Measurements from ENCODE around the gene LAMC3. TPM values are rescaled to one million over a fixed set of nuclear protein-coding genes. Genes with fewer than 3 reads are reported as not detected.
A peak's percentile ranks its signal among the peaks of the same experiment; 100 is the strongest.

LAMC3 gene
- total RNA-seq, 1 experiment from 2014 or later, result 1.8 TPM

DNA sequence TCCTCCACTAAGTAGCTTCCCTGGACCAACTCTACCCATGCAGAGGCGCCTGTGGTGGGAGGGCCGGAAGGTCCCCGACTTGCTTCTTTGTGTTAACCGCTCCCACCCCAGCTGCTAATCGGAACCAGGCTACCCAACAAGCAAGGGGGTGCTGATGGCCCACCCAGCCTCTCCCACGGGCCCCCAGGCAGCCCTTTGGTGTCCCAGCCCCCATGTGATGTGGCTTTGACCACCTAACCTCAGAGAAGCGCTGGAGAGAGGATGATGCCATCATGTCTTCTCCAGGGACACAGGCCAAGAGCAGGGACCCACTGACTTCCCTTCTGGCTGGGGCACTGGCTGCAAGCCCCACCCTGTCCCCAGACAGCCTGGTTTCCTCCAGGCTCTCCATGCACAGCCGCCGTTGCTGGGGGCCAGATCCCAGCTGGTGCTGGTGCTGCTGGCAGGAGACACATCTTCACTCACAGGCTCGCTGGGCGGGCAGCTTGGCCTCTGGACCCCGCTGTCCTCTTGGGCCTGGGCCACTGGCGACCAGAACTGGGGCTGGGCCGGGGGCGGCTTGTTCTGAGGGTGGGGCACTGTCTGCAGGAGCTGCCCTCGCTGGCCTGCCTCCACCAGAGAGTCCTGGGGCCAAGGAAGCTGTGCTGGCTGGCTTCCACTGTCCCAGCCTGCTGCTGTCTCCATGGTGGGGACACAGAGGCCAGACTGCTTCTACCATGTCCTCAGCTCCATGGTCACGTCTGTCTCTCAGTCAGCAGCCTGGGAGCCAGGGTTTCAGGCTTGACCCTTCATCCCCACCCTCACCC, 27.8 kb downstream of the LAMC3 start:
- DNase-seq (ENCODE audit: low spot score), result no peak
- in situ Hi-C loops (cut with HindIII; ENCODE audit: low sequenced_read_pairs), result no loop called here

- in situ Hi-C loops (cut with HindIII; ENCODE audit: low sequenced_read_pairs), result no loop called here
- peak; percentile 17 for DNase-seq (ENCODE audit: low spot score)
Measured at GRCh38 chr9:131037335-131038255, 28.6 kb downstream of the LAMC3 start.

DNA sequence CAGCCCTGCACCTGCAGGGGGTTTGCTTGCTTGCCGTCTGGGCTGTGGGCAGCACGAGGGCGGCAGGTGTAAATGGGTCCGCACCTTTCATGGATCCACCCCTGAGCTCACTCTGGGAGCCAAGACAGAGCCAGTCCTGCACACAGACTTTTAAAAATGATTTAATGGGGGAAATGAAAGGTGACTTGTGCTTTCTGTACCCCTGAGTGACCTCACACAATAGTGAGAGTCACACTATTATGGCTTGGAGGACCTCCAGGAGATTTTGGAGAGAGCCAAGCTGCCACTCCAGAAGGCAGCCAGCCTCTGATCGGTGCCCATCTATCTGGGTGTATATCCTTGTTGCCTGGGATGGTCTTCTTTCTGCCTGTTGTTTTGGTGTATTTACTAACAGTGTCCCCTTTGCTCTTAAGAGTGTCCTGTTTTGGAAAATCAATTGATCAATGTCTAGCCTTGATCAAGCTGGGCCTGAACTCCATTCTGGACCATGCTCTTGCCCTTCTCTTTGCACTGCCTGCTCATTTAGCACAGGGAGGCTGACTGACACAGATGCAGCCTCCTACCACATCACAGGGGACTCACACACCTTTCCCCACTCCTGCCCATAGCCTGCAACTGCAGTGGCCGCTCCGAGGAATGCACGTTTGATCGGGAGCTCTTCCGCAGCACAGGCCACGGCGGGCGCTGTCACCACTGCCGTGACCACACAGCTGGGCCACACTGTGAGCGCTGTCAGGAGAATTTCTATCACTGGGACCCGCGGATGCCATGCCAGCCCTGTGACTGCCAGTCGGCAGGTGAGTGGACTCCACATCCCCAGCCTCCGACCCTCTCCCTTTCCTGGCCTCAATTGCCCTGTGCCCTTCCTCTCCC, 29.5 kb downstream of the LAMC3 start:
- DNase-seq (ENCODE audit: low spot score), result no peak
- in situ Hi-C loops (cut with HindIII; ENCODE audit: low sequenced_read_pairs), result no loop called here

GRCh38 chr9:131039129-131039954, 30.4 kb downstream of the LAMC3 start:
- in situ Hi-C loops (cut with HindIII; ENCODE audit: low sequenced_read_pairs), result no loop called here
- no peak for DNase-seq (ENCODE audit: low spot score)

DNA sequence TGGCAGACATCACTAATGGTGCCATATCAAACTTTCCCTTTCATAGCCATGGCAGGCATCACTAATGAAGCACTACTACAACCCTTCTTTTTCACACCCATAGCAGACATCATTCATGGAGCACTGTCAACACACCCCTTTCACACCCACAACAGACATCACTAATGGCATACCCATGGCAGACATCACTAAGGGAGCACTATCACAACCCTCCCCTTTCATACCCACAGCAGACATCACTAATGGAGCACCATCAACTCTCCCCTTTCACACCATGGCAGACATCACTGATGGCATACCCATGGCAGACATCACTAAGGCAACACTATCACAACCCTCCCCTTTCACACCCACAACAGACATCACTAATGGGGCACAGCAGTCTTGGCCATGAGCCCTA, 33.7 kb downstream of the LAMC3 start:
- no peak for DNase-seq (ENCODE audit: low spot score)
- in situ Hi-C loops (cut with HindIII; ENCODE audit: low sequenced_read_pairs), result no loop called here

- no peak for DNase-seq (ENCODE audit: low spot score)
- in situ Hi-C loops (cut with HindIII; ENCODE audit: low sequenced_read_pairs), result no loop called here
Measured at GRCh38 chr9:131043087-131043486, 34.1 kb downstream of the LAMC3 start.

DNA sequence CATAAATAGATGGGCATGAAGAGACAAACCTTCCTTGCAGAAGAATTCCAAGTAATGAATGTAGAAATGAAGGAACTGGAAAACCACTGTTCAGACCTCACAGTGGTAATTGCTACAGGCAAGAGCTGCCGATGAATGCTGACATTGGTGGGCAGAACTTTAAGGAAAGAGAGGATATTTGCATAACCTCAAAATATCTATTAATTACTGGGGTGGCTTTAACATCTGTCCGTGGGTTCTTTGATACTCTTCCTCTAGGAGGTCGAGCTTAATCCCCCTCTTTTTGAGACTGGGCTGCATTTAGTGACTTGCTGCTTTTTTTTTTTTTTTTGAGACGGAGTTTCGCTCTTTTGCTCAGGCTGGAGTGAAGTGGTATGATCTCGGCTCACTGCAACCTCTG, 34.7 kb downstream of the LAMC3 start:
- in situ Hi-C loops (cut with HindIII; ENCODE audit: low sequenced_read_pairs), result no loop called here
- no peak for DNase-seq (ENCODE audit: low spot score)

DNA sequence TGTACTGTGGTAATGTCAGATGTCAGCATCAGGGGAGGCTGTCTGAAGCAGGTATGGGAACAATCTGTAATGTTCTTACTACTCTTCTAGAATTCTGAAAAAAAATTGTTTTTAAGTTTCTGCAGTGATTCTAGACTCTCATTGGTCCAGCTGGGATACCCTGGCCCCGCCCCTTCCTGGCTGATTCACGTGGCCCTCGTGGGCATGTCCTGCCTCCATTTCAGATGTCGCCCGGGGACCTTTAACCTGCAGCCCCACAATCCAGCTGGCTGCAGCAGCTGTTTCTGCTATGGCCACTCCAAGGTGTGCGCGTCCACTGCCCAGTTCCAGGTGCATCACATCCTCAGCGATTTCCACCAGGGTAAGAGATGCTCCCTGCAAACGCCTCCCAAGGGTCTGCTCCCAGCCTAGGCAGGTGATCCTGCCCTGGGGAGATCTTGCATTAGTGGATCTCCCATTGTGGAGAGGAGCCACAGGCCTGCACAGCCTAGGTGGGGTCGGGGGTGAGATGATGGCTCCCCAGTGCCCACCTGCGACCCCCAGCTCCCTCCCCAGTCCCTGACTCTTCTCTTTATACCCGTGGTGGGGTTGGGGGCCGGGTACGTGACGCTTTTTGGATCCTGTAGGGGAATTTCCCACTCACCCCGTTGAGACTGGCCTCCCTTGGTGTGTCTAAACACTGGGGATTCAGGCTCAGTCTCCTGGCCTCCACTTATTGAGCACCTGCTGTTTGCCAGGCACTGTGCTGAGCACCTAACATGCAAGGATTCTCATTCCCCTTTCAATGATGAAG, 36.5 kb downstream of the LAMC3 start:
- no peak for DNase-seq (ENCODE audit: low spot score)
- in situ Hi-C loops (cut with HindIII; ENCODE audit: low sequenced_read_pairs), result no loop called here

GRCh38 chr9:131046093-131046380, 37.1 kb downstream of the LAMC3 start:
- DNase-seq (ENCODE audit: low spot score), result no peak
- in situ Hi-C loops (cut with HindIII; ENCODE audit: low sequenced_read_pairs), result no loop called here

DNA sequence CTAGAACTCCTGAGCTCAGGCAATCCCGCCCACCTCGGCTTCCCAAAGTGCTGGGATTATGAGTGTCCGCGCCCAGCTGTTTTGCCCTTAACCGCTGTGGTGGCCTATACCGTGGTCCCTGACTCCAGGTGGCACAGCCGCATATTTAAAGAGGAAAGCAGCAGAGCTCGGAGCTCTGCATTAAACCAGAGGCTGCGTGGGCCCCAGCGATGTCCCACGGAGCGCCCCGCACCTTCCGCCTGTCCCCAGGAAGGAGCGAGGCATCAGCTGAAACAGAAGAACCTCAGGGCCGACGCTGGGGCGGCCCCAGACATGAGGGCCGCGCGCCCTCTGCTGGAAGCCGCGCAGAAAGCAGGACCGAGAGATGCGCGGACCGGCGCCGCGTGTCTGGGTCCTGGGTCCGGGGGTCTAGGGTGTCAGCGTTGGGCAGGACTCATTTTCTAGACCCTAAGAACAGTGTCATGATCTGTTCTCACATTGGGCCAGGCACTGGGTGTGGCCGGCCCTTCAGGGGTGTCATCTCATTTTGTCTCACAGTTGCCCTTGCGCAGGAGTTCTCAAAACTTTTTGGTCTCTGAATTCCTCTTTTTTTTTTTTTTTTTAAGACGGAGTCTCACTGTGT, 37.7 kb downstream of the LAMC3 start:
- in situ Hi-C loops (cut with HindIII; ENCODE audit: low sequenced_read_pairs), result no loop called here
- DNase-seq (ENCODE audit: low spot score), result peak; percentile 53

GRCh38 chr9:131048332-131048731, 39.4 kb downstream of the LAMC3 start:
- in situ Hi-C loops (cut with HindIII; ENCODE audit: low sequenced_read_pairs), result no loop called here

GRCh38 chr9:131048820-131049219, 39.8 kb downstream of the LAMC3 start:
- no peak for DNase-seq (ENCODE audit: low spot score)
- in situ Hi-C loops (cut with HindIII; ENCODE audit: low sequenced_read_pairs), result no loop called here

More at GRCh38 chr9:131048332-131048731, 39.4 kb downstream of the LAMC3 start:
- DNase-seq (ENCODE audit: low spot score), result no peak

DNA sequence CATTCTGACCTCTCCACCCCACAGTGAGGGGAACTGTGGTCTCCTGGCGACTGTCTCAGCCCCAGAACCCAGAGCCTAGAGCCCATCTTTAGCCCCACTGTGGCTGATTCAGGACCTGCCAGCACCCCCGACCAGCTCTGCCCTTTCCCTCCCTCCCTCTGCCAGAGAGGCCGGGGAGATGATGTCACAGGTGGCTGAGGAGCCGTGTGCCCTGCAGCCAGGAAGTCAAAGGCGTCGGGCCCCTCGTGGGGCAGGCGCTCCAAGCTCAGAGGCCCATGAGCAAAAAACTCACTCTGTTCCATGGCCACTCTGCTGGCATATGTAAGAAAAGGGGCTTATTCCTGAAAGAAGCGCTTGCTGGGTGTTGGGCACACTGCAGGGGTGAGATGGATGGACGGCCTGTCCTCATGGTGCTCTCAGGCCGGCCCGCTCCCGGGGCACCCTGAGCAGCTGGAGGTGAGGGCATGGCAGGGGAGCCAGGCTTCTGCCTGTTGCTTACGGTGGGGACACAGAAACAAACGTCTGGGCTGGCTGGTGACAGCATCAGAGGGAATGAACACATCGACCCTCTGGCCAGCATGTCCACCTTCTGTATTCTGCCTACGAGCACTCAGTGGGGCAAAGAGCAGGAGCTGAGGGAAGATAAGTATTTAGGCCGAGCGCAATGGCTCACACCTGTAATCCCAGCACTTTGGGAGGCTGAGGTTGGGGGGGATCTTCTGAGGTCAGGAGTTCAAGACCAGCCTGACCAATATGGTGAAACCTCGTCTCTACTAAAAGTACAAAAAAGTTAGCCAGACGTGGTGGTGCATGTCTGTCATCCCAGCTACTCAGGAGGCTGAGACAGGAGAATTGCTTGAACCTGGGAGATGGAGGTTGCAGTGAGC, 41.1 kb downstream of the LAMC3 start:
- DNase-seq (ENCODE audit: low spot score), result no peak
- in situ Hi-C loops (cut with HindIII; ENCODE audit: low sequenced_read_pairs), result no loop called here

DNA sequence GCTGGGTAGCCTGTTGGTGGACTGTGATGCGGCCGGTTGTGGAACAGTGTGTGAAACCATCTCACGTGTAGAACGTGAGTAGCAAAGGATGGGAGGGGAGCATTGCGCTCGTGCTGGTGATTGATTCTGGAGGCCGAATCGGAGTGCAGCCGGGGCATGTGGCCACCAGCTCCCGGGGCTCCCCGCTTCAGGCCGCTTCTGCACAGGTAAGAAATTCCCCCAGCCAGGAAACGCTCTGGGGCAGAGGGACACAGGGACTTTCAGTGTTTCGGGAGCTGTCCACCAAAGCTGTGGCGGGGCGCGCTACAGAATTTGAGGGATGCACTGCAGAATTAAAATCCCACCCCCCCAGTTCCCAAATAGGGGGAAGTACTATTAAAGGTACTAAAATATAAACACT, 41.9 kb downstream of the LAMC3 start:
- DNase-seq (ENCODE audit: low spot score), result no peak
- in situ Hi-C loops (cut with HindIII; ENCODE audit: low sequenced_read_pairs), result no loop called here

GRCh38 chr9:131051592-131052517, 42.9 kb downstream of the LAMC3 start:
- in situ Hi-C loops (cut with HindIII; ENCODE audit: low sequenced_read_pairs), result no loop called here
- no peak for DNase-seq (ENCODE audit: low spot score)

DNA sequence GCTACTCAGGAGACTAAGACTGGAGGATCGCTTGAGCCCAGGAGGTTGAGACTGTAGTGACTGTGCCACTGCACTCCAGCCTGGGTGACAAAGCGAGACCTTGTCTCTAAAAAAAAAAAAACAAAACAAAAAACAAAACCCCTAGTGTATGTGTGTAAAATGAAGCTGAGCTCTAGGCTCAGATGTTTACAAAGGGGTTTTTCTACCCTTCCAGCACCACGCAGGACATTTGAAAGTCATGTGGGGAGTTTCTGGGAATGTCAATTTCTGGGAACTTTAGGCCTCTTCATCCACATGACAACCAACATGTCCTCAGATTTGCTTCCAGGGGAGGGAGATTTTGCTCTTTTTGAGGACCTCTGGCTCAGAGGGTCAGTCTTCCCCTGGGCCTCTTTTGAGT, 44.9 kb downstream of the LAMC3 start:
- DNase-seq (ENCODE audit: low spot score), result no peak
- in situ Hi-C loops (cut with HindIII; ENCODE audit: low sequenced_read_pairs), result no loop called here
